ENCODE results near the gene SPDYE18.
"Not testable (repeated sequence)": the region's sequence is repeated elsewhere in the genome, so short reads cannot be mapped to it uniquely, and the experiment has no call there.

SPDYE18 gene

DNA sequence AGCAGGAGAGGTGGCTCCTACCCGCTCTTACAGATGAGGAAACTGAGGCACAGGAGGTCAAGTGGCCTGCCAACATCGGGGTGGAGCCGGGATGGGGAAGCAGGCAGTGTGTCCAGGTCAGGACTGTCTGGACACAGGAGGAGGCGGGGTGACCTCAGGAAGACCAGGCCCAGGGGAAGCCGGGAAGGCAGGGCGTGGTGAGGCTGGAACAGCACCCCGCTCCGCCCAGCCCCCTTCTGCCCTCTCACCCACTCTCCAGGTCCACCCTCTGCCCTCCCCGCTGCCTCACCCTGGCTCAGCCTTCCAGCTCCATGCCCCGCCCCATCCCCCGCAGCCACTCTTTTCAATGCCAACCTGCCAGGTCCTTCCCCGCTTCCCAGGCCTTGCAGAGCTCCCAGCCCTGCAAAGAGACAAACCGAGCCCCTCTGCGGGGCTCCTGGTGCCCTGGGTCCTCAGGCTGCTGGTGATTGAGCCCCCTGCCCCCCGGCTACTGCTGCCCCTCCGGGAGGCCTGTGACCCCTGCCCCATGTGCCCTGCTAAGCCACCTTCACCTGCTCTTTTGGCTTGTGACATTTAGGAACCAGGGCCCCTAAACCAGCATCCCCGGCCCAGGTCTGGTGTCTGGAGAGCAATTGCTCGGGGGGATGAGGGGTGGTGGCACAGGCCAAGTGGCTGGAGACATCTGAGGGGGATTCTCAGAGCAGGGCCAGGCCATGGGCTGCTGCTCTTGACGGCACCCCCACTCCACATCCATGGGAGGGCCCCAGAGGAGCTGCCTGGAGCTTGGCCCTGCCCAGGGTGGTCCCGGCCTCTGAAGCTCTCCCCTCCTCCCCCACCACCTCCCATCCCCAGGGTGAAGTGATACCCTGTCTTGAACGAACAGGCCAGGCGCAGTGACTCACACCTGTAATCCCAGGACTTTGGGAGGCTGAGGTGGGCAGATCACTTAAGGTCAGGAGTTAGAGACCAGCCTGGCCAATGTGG, 55.9 kb downstream of the SPDYE18 start:
- not testable (repeated sequence) for DNase-seq (ENCODE audit: low spot score)

DNA sequence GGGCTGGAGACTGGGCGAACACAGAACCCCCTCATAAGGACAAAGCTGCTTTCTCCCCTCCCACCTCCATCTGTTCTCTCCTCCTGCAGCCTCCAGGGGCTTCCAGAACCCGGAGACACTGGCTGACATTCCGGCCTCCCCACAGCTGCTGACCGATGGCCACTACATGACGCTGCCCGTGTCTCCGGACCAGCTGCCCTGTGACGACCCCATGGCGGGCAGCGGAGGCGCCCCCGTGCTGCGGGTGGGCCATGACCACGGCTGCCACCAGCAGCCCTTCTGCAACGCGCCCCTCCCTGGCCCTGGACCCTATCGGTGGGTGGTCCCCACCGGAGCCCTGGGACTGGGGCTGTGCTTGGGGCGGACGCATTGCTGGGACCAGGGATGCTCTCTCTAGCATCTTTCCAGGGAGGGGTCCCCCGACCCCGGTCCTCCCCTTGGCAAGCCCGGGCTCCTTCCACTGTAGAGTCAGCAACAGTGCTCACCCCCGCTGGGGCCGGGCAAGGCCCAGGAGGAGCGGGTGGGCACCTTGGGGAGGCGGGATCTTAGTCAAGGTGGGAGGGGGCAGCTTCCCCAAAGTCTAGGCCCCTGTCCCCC, 56.8 kb downstream of the SPDYE18 start:
- DNase-seq (ENCODE audit: low spot score): not testable (repeated sequence)

GRCh38 chr7:77004151-77004550, 58.2 kb downstream of the SPDYE18 start:
- DNase-seq (ENCODE audit: low spot score): not testable (repeated sequence)

DNA sequence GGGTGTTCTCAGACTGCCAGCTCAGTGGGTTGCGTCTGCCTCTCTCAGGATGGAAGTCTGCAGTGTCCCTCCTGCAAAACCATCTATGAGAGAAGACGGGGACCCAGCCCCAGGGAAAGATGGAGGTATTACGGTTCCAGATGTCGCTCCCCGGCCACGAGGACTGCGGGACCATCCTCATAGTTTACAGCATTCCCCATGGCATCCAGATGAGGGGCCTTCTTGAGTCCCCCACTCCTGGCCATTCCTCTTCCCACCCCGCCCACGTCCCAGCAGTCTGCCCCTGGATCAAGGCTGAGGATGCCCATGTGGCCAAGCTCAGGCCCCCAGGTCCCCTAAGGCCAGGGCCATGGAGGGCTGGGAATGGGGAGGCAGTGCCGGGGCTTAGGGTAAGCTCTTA, 59.1 kb downstream of the SPDYE18 start:
- DNase-seq (ENCODE audit: low spot score): not testable (repeated sequence)

DNA sequence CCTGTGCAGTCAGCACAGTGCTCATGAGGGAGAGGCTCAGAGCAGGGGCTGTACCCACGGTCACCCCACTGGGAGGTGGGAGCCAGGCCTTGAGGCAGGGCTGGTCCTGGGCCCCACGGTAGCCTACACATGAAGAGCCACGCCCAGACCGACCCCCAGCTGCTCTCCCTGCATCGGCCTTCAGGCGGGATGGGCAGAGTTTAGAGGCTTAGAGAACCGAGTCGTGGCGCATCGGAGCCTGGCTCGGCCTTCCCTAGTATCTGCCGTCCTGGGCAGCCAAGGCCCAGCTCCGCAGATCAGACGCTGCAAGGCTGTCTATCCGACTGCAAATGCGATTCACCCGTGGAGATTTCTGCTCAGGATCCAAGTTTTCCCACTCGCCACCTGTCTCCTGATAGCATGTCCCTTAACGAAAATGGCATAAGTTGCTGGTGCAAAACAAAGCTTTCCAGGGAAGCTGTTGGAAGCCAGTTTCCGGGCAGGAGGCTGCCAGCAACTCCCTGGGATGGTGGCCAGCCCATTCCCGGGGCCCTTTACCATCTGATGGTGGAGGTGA, 59.6 kb downstream of the SPDYE18 start:
- not testable (repeated sequence) for DNase-seq (ENCODE audit: low spot score)

GRCh38 chr7:77002104-77002503, 60.3 kb downstream of the SPDYE18 start:
- DNase-seq (ENCODE audit: low spot score): not testable (repeated sequence)
